GM12878 (cell line): ENCODE data around the gene ZFP36. TPM values are rescaled to one million over a fixed set of nuclear protein-coding genes. Genes with fewer than 3 reads are reported as not detected.

Experiments used
- BMI1 ChIP-seq: fragments of 450-650 bp; IDR thresholded peaks from 2 replicates; pipeline ENCODE4 v1.6.1; 2016; ENCODE audit warnings: mild to moderate bottlenecking, moderate library complexity, borderline replicate concordance
- CBFB ChIP-seq: IDR thresholded peaks from 2 replicates; pipeline ENCODE4 v1.6.1; 2016; ENCODE audit warnings: antibody characterized with exemption, low read depth
- CTCF ChIP-seq, 3 experiments: IDR thresholded peaks in 2 of 3; conservative IDR thresholded peaks in 1 of 3; 2 replicates each; pipeline ENCODE4 v1.5.1; 2011; ENCODE audit warnings: low read depth in 3 of 3, low read length in 3 of 3, mild to moderate bottlenecking in 3 of 3, control low read depth in 2 of 3, moderate library complexity in 2 of 3, inconsistent platforms in 1 of 3, mixed read lengths in 1 of 3; ENCODE audit not compliant: control insufficient read depth in 2 of 3, insufficient read depth in 1 of 3; ENCODE audit errors: extremely low read depth in 1 of 3
- FOXM1 ChIP-seq: IDR thresholded peaks from 2 replicates; pipeline ENCODE4 v1.6.1; 2012; ENCODE audit warnings: low read depth, mild to moderate bottlenecking, inconsistent platforms, low read length, moderate library complexity
- GATAD2B ChIP-seq: fragments of 450-650 bp; conservative IDR thresholded peaks from 2 replicates; pipeline ENCODE4 v1.6.1; 2017; ENCODE audit warnings: low read depth, mild to moderate bottlenecking, moderate library complexity
- HDAC2 ChIP-seq: fragments of 200-600 bp; sonication (generic); IDR thresholded peaks from 2 replicates; pipeline ENCODE4 v1.6.1; 2017
- IKZF1 ChIP-seq: fragments of 450-650 bp; conservative IDR thresholded peaks from 2 replicates; pipeline ENCODE4 v1.6.1; 2017; ENCODE audit warnings: antibody characterized with exemption, mild to moderate bottlenecking
- LARP7 ChIP-seq: fragments of 450-650 bp; IDR thresholded peaks from 2 replicates; pipeline ENCODE4 v1.6.1; 2017; ENCODE audit warnings: mild to moderate bottlenecking
- MLLT1 ChIP-seq: fragments of 450-650 bp; IDR thresholded peaks from 2 replicates; pipeline ENCODE4 v1.6.1; 2016; ENCODE audit warnings: mild to moderate bottlenecking
- MTA2 ChIP-seq: fragments of 450-650 bp; IDR thresholded peaks from 2 replicates; pipeline ENCODE4 v1.6.1; 2016; ENCODE audit warnings: low read depth, mild to moderate bottlenecking, moderate library complexity
- NFIC ChIP-seq: IDR thresholded peaks from 2 replicates; pipeline ENCODE4 v1.6.1; 2012; ENCODE audit warnings: low read depth, mild to moderate bottlenecking, inconsistent platforms, low read length, moderate library complexity
- RAD21 ChIP-seq: IDR thresholded peaks from 2 replicates; pipeline ENCODE4 v1.6.1; 2011; ENCODE audit warnings: mild to moderate bottlenecking, low read depth, low read length, moderate library complexity; ENCODE audit not compliant: insufficient read depth
- RB1 ChIP-seq: fragments of 450-650 bp; formaldehyde crosslinking; IDR thresholded peaks from 2 replicates; pipeline ENCODE4 v1.6.1; 2017; ENCODE audit warnings: mild to moderate bottlenecking, borderline replicate concordance
- RCOR1 ChIP-seq: conservative IDR thresholded peaks from 2 replicates; pipeline ENCODE4 v1.6.1; 2012; ENCODE audit warnings: low read depth, low read length, improper control_type of control experiment
- SMARCA5 ChIP-seq: fragments of 450-650 bp; IDR thresholded peaks from 2 replicates; pipeline ENCODE4 v1.6.1; 2017; ENCODE audit warnings: mild to moderate bottlenecking
- SUZ12 ChIP-seq: fragments of 200-600 bp; sonication (generic); IDR thresholded peaks from one replicate; pipeline ENCODE4 v1.6.1; 2018; ENCODE audit warnings: antibody characterized with exemption, mild to moderate bottlenecking; ENCODE audit not compliant: unreplicated experiment
- TBL1XR1 ChIP-seq: IDR thresholded peaks from 2 replicates; pipeline ENCODE4 v1.6.1; 2012; ENCODE audit warnings: low read depth, low read length, improper control_type of control experiment
- ZNF592 ChIP-seq: fragments of 450-650 bp; IDR thresholded peaks from 2 replicates; pipeline ENCODE4 v1.6.1; 2017; ENCODE audit warnings: mild to moderate bottlenecking, moderate library complexity
- polyA plus RNA-seq, 11 experiments: library from polyadenylated mRNA; depleted of rRNA in 4 of 11; unstranded in 6 of 11; stranded (reverse) in 5 of 11; fragments of >200 nt; fragmentation: Nextera tagmentation in 4 of 11; fragmentation: Illumina TruSeq in 1 of 11; extraction: Ambion mirVana in 4 of 11; extraction: Trizol in 1 of 11; gene quantifications; 1 replicate in 1 of 11; 2 replicates in 10 of 11; pipeline versions ENCODE4 v1.2.1 to v1.2.3, GENCODE V29; 2011 to 2016; ENCODE audit warnings: inconsistent platforms in 2 of 11, missing spikeins in 2 of 11, low read depth in 1 of 11
- total RNA-seq, 4 experiments: library from RNA; depleted of rRNA in 3 of 4; stranded (reverse); fragments of >200 nt in 3 of 4; fragmentation: Illumina TruSeq in 1 of 4; extraction: Trizol in 1 of 4; gene quantifications; 2 replicates each; pipeline versions ENCODE4 v1.2.1 to v1.2.3, GENCODE V29; 2013 to 2021
- TF ChIP-seq, protein P1 (sequence below): fragments of 450-650 bp; IDR thresholded peaks from 2 replicates; pipeline ENCODE4 v1.6.1; 2014; ENCODE audit warnings: mild to moderate bottlenecking
- TF ChIP-seq, protein P2 (sequence below): fragments of 450-650 bp; IDR thresholded peaks from 2 replicates; pipeline ENCODE4 v1.6.1; 2018; ENCODE audit warnings: mild to moderate bottlenecking, low read depth, moderate library complexity; ENCODE audit not compliant: partially characterized antibody

The ZFP36 gene
- total and polyA plus RNA-seq, 10 of the 15 experiments (the other 5 are each of a cell fraction or from before 2014, with no cell fraction given): 5.3 to 55.0 (median 18.1) TPM

DNA sequence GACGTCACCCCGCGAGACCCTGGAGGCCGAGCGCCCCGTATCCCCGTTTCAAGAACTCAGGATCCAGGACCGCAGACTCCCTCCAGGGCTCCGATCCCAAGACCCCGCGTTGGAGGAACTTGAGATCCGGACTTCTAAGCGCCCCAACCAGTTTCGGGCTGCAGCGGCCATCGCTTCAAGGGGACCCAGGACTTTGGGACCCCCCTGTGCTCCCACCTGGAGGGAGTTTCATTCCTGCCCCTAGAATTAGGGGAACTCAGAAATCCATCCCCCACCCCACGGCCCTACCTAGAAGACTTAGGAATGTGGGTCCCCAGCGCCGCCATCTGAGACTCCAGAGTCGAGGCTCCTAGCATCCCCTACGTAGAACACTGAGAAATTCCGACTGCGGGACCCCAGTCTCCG, 6.2 kb downstream of the ZFP36 start (continued):
- TF ChIP-seq, protein P1, sequence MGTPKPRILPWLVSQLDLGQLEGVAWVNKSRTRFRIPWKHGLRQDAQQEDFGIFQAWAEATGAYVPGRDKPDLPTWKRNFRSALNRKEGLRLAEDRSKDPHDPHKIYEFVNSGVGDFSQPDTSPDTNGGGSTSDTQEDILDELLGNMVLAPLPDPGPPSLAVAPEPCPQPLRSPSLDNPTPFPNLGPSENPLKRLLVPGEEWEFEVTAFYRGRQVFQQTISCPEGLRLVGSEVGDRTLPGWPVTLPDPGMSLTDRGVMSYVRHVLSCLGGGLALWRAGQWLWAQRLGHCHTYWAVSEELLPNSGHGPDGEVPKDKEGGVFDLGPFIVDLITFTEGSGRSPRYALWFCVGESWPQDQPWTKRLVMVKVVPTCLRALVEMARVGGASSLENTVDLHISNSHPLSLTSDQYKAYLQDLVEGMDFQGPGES: no peak
- TF ChIP-seq ZNF592 (no peak), CTCF (IDR thresholded peaks at IDR 0.05 in 2 of 3, conservative IDR thresholded peaks at IDR 0.05 in 1 of 3; ENCODE audit: control insufficient read depth in 2 of 3, extremely low read depth in 1 of 3, insufficient read depth in 1 of 3, low read depth in 3 of 3, low read length in 3 of 3) (0 out of 6 replicates have a peak, but pooled peaks of 1 of the 3 experiments have one; percentile 85), RAD21 (no peak), RCOR1 (no peak), SUZ12 (no peak), HDAC2 (no peak), MTA2 (0 out of 2 replicates have a peak, but pooled peaks have one; percentile 6), BMI1 (no peak), IKZF1 (peak; percentile 64), FOXM1 (no peak), NFIC (no peak), RB1 (no peak), SMARCA5 (0 out of 2 replicates have a peak, but pooled peaks have one; percentile 2), CBFB (no peak), TBL1XR1 (no peak), GATAD2B (0 out of 2 replicates have a peak, but pooled peaks have one; percentile 55), LARP7 (0 out of 2 replicates have a peak, but pooled peaks have one; percentile 16), MLLT1 (peak; percentile 61; the same call in 1 of the 2 replicates)
- TF ChIP-seq, protein P2, sequence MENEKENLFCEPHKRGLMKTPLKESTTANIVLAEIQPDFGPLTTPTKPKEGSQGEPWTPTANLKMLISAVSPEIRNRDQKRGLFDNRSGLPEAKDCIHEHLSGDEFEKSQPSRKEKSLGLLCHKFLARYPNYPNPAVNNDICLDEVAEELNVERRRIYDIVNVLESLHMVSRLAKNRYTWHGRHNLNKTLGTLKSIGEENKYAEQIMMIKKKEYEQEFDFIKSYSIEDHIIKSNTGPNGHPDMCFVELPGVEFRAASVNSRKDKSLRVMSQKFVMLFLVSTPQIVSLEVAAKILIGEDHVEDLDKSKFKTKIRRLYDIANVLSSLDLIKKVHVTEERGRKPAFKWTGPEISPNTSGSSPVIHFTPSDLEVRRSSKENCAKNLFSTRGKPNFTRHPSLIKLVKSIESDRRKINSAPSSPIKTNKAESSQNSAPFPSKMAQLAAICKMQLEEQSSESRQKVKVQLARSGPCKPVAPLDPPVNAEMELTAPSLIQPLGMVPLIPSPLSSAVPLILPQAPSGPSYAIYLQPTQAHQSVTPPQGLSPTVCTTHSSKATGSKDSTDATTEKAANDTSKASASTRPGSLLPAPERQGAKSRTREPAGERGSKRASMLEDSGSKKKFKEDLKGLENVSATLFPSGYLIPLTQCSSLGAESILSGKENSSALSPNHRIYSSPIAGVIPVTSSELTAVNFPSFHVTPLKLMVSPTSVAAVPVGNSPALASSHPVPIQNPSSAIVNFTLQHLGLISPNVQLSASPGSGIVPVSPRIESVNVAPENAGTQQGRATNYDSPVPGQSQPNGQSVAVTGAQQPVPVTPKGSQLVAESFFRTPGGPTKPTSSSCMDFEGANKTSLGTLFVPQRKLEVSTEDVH: no peak
